Nephron (organoid): Measurements from ENCODE around the gene CDH23.

Experiments used
- H3K27ac Mint-ChIP-seq, 3 experiments: 2 replicates each; pipeline ENCODE4 v1.8.0; 2020; ENCODE audit warnings: mixed read lengths in 3 of 3, mild to moderate bottlenecking in 2 of 3, moderate library complexity in 1 of 3
- H3K27me3 Mint-ChIP-seq: 2 replicates; pipeline ENCODE4 v1.8.0; 2021; ENCODE audit warnings: low read depth, mild to moderate bottlenecking, moderate library complexity, mixed read lengths
- H3K36me3 Mint-ChIP-seq: 2 replicates; pipeline ENCODE4 v1.8.0; 2020; ENCODE audit warnings: low read depth, mixed read lengths
- H3K4me1 Mint-ChIP-seq: 2 replicates; pipeline ENCODE4 v1.8.0; 2020; ENCODE audit warnings: mixed read lengths
- H3K4me3 Mint-ChIP-seq, 3 experiments: 2 replicates each; pipeline ENCODE4 v1.8.0; 2020; ENCODE audit warnings: mild to moderate bottlenecking in 3 of 3, mixed read lengths in 3 of 3, moderate library complexity in 2 of 3
- H3K9me3 Mint-ChIP-seq: 2 replicates; pipeline ENCODE4 v1.8.0; 2020; ENCODE audit warnings: mixed read lengths
- TF ChIP-seq, protein P1 (sequence below), 3 experiments: fragments of 200-600 bp; sonication (generic); IDR thresholded peaks; one replicate each; pipeline ENCODE4 v1.5.0; 2021; ENCODE audit warnings: antibody characterized with exemption in 3 of 3; ENCODE audit not compliant: unreplicated experiment in 3 of 3

Gene CDH23

GRCh38 chr10:71727105-71727737 is 330.5 kb downstream of the CDH23 start:
- Mint-ChIP-seq H3K36me3 (no peaks in the 10 kb centered on the region), H3K9me3 (no peaks in the 10 kb centered on the region), H3K4me1 (peaks cover 34% of the 10 kb centered on the region), H3K27ac (peak overlapping the region; percentile 10 to 86 (median 60)), H3K4me3 (no peak overlapping the region), H3K27me3 (peaks cover 19% of the 10 kb centered on the region)
- TF ChIP-seq, protein P1, sequence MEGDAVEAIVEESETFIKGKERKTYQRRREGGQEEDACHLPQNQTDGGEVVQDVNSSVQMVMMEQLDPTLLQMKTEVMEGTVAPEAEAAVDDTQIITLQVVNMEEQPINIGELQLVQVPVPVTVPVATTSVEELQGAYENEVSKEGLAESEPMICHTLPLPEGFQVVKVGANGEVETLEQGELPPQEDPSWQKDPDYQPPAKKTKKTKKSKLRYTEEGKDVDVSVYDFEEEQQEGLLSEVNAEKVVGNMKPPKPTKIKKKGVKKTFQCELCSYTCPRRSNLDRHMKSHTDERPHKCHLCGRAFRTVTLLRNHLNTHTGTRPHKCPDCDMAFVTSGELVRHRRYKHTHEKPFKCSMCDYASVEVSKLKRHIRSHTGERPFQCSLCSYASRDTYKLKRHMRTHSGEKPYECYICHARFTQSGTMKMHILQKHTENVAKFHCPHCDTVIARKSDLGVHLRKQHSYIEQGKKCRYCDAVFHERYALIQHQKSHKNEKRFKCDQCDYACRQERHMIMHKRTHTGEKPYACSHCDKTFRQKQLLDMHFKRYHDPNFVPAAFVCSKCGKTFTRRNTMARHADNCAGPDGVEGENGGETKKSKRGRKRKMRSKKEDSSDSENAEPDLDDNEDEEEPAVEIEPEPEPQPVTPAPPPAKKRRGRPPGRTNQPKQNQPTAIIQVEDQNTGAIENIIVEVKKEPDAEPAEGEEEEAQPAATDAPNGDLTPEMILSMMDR (IDR thresholded peaks at IDR 0.05; ENCODE audit: unreplicated experiment in 3 of 3), result no peak

GRCh38 chr10:71727738-71728737 is 331.3 kb downstream of the CDH23 start:
- TF ChIP-seq, protein P1 (IDR thresholded peaks at IDR 0.05; ENCODE audit: unreplicated experiment in 3 of 3), result no peak
- peaks cover 12% of the 10 kb centered on the region for H3K27me3 Mint-ChIP-seq
- peaks cover 34% of the 10 kb centered on the region for H3K4me1 Mint-ChIP-seq
- H3K27ac Mint-ChIP-seq, result peak overlapping the region; percentile 10 to 86 (median 60)
- no peaks in the 10 kb centered on the region for H3K36me3 Mint-ChIP-seq
- no peak overlapping the region for H3K4me3 Mint-ChIP-seq
- no peaks in the 10 kb centered on the region for H3K9me3 Mint-ChIP-seq

- Mint-ChIP-seq H3K9me3 (no peaks in the 10 kb centered on the region), H3K27me3 (peaks cover 8% of the 10 kb centered on the region)
These were observed 332.5 kb downstream of the CDH23 start for GRCh38 chr10:71729161-71729636.

GRCh38 chr10:71731791-71732190 is 335.1 kb downstream of the CDH23 start:
- H3K4me1 Mint-ChIP-seq, result peaks cover 31% of the 10 kb centered on the region
- TF ChIP-seq, protein P1 (IDR thresholded peaks at IDR 0.05; ENCODE audit: unreplicated experiment in 3 of 3), result no peak
- H3K36me3 Mint-ChIP-seq, result no peaks in the 10 kb centered on the region
- no peaks in the 10 kb centered on the region for H3K9me3 Mint-ChIP-seq
- no peak overlapping the region for H3K27ac Mint-ChIP-seq
- H3K4me3 Mint-ChIP-seq, result no peak overlapping the region
- peaks cover 9% of the 10 kb centered on the region for H3K27me3 Mint-ChIP-seq

More at GRCh38 chr10:71729161-71729636, 332.5 kb downstream of the CDH23 start:
- TF ChIP-seq, protein P1 (IDR thresholded peaks at IDR 0.05; ENCODE audit: unreplicated experiment in 3 of 3), result no peak
- Mint-ChIP-seq H3K4me3 (no peak overlapping the region), H3K27ac (peak overlapping the region; percentile 10 to 77 (median 54)), H3K4me1 (peaks cover 34% of the 10 kb centered on the region), H3K36me3 (no peaks in the 10 kb centered on the region)

DNA sequence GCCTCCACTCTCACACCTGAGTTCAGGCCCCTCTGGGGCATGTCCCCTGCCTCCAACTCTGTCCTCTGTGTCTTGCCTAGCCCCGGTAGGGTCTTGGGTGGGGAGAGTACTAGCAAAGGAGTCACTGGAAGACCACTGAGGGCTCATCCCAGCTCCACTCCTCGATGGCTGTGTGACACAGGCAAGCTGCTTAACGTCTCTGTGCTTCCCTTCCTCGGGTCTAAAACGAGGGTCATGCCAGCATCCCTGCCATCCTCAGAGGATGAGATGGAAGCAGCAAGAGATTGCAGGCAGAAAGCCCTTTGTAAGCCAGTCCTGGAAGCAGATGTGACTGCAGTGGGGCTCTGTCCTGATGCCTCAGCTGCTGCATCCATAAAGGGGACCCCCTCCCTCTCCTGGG is 338.1 kb downstream of the CDH23 start:
- peaks cover 9% of the 10 kb centered on the region for H3K27me3 Mint-ChIP-seq
- H3K4me3 Mint-ChIP-seq, result no peak overlapping the region
- H3K4me1 Mint-ChIP-seq, result peaks cover 10% of the 10 kb centered on the region
- no peak overlapping the region for H3K27ac Mint-ChIP-seq
- H3K36me3 Mint-ChIP-seq, result no peaks in the 10 kb centered on the region
- H3K9me3 Mint-ChIP-seq, result no peaks in the 10 kb centered on the region
- TF ChIP-seq, protein P1 (IDR thresholded peaks at IDR 0.05; ENCODE audit: unreplicated experiment in 3 of 3), result no peak
